HG03342 (cell line): Measurements from ENCODE around the gene CASTOR2.
"Not testable (repeated sequence)": the region's sequence is repeated elsewhere in the genome, so short reads cannot be mapped to it uniquely, and the experiment has no call there.

ENCODE experiments used
- ATAC-seq: cut with Tn5 transposase; IDR thresholded peaks from one replicate; pipeline ENCODE4 v1.9.1; 2021; ENCODE audit warnings: mild to moderate bottlenecking, moderate library complexity; ENCODE audit not compliant: unreplicated experiment

The CASTOR2 gene

DNA sequence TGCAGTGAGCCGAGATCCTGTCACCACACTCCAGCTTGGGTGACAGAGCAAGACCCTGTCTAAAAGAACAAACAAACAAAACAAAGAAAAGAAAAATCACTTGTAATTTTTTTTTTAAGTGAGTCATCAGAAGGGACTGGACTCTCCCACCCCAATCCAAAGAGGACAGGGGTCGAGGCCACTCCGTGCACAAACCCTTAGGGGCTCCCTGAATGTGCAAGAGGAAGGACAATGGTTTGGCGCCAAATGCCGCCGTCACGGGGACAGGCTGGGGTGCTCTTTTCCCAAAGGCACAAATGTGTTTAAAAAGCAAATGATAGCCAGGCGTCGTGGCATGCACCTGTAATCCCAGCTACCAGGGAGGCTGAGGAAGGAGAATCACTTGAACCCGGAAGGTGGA, 85.3 kb downstream of the CASTOR2 start:
- ATAC-seq: no peak

DNA sequence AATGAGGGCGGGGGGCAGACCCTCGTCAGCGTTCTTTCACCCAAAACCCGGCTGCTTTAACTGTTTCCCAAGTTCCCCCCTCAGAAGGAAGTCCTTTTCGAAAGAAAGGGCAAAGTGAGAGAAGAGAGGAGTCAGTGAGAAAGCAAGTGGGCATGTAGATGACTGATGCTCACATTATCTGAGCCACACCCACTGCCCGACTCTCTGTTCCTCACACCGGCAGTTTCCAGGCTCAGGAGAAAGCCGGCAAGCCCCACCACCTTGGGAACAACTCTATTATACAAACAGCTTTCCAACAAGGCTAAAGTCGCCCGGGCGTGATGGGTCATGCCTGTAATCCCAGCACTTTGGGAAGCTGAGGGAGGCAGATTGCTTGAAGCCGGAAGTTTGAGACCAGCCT, 86.0 kb downstream of the CASTOR2 start:
- ATAC-seq: no peak

DNA sequence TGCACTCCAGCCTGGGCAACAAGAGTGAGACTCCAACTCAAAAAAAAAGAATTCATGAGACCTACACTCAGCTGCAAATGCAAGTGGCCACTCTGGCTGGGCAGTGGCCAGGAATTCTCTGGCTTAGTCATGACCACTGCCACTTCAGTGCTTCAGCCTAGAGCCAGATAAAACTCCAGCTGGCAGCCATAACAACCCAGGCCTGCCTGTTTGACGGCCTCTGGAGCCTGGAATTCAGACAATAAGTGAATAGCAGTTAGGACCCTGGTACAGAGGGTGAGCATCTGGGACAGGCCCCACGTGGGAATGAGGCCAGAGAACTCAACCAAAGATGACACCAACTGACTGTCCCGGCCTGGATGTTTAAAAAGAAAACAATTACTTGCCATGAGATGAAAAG, 90.2 kb downstream of the CASTOR2 start:
- no peak for ATAC-seq

DNA sequence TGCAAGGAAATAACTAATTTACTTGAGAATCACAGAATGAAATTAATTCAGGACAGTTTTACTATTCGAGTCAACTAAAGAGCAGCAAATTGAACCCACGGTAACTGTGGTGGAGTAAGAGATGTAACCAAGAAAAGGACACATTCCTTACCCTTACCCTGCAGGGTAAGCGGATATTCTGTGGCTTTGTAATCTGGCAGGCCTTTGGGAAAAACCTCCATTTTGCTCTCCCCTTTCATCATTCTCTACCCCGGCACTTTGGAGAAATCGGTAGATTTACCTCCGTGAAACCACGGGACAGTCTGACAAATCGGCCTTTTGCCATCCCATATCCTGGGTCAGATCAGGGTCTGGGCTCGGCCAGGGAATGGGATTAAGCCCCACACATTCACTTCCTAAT, 90.7 kb downstream of the CASTOR2 start:
- ATAC-seq: no peak

DNA sequence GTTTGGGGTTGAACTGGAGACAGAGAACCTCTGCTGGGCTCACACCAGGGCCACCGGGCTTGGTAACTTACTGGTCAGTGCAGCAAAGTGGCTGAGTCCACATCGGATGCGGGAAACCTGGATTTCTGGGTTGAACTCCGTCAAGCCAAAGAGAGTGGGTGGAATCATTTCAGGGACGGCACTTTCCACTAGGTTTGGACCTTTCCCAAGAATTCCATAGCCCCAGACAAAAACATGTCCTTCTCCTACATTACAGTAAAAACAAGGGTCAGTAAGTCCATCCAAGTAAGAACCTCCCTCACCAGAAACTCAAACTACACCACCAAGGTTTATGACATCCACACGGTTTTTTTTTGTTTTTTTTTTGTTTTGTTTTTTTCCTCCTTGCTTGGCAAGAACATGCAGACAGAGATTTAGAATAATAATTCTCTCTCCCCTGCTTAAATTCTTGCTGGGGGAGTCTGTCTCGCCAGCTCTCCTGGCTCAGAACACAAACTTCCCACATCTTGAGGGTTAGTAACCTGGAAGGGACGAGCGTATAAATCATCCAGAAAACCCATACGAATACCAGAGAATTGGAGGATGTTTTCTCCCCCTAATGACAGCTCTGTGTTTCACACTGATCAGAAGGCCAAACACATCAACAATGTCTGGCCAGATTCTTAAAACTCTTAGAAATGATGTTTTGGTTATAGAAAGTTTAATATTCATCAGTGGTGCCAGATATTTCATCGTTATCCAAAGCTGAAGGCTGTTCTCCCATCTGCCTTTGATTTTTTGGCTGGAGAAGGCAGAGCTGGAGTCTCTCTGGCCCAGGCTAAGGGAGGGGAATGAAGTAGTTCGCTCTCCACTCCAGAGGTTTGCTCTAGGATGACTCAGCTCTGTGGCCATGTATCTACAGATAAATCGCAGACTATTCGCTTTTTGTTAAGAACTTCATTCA, 91.6 kb downstream of the CASTOR2 start:
- ATAC-seq: no peak

DNA sequence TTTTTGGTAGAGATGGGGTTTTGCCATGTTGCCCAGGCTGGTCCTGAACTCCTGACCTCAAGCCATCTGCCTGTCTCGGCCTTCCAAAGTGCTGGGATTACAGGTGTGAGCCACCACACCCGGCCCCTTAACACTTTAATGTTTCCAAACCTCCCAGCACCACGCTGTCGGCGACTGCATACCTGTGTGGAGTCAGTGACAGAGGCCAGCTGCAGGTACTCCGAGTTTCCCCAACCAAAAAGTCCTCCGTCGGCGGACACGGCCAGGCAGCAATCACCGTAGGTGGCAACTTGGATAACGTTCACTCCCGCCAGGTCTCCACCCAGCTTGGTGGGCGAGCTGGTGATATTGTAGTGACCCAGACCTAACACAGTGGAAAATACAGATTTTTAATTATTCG, 93.9 kb downstream of the CASTOR2 start:
- ATAC-seq: no peak

DNA sequence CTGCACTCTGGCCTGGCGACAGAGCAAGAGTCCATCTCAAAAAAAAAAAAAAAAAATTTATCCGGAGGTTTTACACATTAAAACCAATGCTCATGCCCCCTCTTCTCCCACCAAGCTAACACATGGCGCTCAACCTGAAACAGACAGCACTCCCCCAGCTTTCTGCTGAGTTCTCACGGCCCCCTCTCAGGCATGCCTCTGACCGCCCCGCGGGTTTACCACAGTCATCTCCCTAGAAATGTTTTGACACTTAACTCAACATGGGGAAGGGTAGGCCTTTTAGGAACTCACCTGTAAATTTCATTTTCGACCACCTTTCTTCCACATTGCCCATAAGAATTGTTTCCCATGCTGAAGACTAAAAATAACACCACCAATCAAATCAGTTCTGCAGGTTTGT, 99.8 kb downstream of the CASTOR2 start:
- ATAC-seq: no peak

DNA sequence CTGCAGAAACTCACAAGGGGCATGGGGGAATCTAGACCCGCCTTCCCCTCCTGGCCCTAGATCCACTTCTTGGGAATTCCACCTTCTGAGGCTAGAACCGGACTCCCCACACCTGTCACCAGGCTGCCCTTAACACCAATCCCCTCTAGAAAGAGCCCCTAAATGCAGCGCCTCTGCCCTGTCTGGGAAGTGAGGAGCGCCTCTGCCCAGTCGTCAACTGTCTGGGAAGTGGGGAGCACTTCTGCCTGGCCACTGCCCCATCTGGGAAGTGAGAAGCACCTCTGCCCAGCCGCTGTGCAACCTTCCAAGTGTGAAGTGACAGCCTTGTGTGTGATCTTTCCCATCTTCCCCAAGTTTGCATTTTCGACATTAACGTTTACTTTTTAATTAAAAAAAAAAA, 100.3 kb downstream of the CASTOR2 start:
- no peak for ATAC-seq

DNA sequence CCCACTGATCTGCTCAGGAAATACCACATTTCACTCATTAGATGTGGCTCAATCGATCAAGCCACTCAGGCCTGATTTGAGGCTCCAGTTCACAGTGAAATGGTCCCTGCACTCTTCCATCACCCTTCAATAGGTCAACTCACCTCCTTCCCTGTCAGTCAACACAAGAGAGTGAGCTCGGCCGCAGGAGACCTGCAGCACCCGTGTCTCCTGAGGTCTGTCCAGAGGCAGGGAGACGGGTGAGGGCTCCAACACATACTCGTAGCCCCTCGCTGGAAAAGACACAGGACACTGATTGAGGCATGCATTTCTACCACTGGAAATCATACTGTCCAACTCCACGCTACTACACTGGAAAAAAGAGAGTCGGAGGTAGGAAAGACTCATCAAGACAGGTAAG, 102.0 kb downstream of the CASTOR2 start:
- no peak for ATAC-seq

DNA sequence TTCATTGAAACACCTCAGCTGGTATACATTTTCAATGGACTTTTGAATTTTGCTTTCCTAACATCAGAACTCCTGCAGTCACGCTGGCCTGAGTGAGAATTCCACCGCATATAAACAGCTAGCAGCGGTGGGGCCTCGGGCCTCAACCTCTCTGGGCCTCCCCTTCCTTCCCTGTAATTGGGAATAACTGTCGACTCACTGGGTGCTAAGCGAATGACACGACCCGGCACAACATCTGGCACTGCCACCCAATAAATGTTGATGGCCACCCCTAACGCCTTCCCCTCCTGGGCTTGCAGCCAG, 108.4 kb downstream of the CASTOR2 start:
- ATAC-seq: no peak

DNA sequence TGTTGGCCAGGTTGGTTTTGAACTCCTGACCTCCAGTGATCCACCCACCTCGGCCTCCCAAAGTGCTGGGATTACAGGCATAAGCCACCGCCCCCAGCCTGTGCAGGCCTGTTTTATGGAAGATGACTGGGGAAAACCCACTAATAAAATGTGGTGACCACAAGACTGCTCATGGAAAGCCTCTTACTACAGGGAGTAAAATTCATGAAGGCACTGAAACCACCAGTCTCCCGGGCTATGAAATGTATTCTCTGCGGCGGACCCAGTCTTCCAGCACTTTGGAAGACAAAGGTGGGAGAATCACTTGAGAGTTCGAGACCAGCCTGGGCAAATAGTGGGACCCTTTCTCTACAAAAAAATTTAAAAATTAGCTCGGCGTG, 109.7 kb downstream of the CASTOR2 start:
- ATAC-seq: not testable (repeated sequence)
